MM.1S (cell line): ENCODE results near the gene CDH22.

ENCODE experiments used
- DNase-seq: peaks from one replicate; pipeline ENCODE4 v3.0.0-alpha.2; 2015
- H2AFZ ChIP-seq: fragments of 300-600 bp; sonication (generic); 2 replicates; pipeline ENCODE4 v1.6.0; 2016; ENCODE audit warnings: antibody characterized with exemption, low read length
- H3F3A ChIP-seq: fragments of 300-600 bp; sonication (generic); 2 replicates; pipeline ENCODE4 v1.6.1; 2016; ENCODE audit warnings: mild to moderate bottlenecking, antibody characterized with exemption, low read length, moderate library complexity, mixed read lengths; ENCODE audit not compliant: insufficient read depth
- H3K27ac ChIP-seq: fragments of 300-600 bp; sonication (generic); 2 replicates; pipeline ENCODE4 v1.5.1; 2016; ENCODE audit warnings: mild to moderate bottlenecking, low read length
- H3K27me3 ChIP-seq: fragments of 300-600 bp; sonication (generic); replicated peaks from 2 replicates; pipeline ENCODE4 v1.6.0; 2016; ENCODE audit warnings: low read length; ENCODE audit not compliant: insufficient read depth
- H3K36me3 ChIP-seq: fragments of 300-600 bp; sonication (generic); replicated peaks from 2 replicates; pipeline ENCODE4 v1.6.1; 2016; ENCODE audit warnings: mild to moderate bottlenecking, low read length, mixed read lengths; ENCODE audit not compliant: insufficient read depth
- H3K4me1 ChIP-seq: fragments of 300-600 bp; sonication (generic); 2 replicates; pipeline ENCODE4 v1.6.1; 2016; ENCODE audit warnings: low read length, mixed read lengths
- H3K4me2 ChIP-seq: fragments of 300-600 bp; sonication (generic); 2 replicates; pipeline ENCODE4 v1.6.0; 2016; ENCODE audit warnings: low read depth, low read length
- H3K4me3 ChIP-seq: fragments of 300-600 bp; sonication (generic); 2 replicates; pipeline ENCODE4 v1.5.1; 2016; ENCODE audit warnings: low read length, mixed read lengths
- H3K79me2 ChIP-seq: fragments of 300-600 bp; sonication (generic); 2 replicates; pipeline ENCODE4 v1.6.1; 2016; ENCODE audit warnings: mixed run types, low read length, mixed read lengths
- H3K9ac ChIP-seq: fragments of 300-600 bp; sonication (generic); 2 replicates; pipeline ENCODE4 v1.6.1; 2016; ENCODE audit warnings: low read length, mixed read lengths
- H3K9me2 ChIP-seq: fragments of 300-600 bp; sonication (generic); replicated peaks from 2 replicates; pipeline ENCODE4 v1.6.1; 2016; ENCODE audit warnings: mild to moderate bottlenecking, low read length, mixed read lengths; ENCODE audit not compliant: insufficient read depth
- H3K9me3 ChIP-seq: fragments of 300-600 bp; sonication (generic); replicated peaks from 2 replicates; pipeline ENCODE4 v1.6.1; 2016; ENCODE audit warnings: mild to moderate bottlenecking, low read length, mixed read lengths; ENCODE audit not compliant: insufficient read depth
- H4K20me1 ChIP-seq: fragments of 300-600 bp; sonication (generic); 2 replicates; pipeline ENCODE4 v1.6.1; 2016; ENCODE audit warnings: mild to moderate bottlenecking, low read length, moderate library complexity, mixed read lengths; ENCODE audit not compliant: insufficient read depth
- CTCF ChIP-seq: fragments of 300-600 bp; sonication (generic); IDR thresholded peaks from 2 replicates; pipeline ENCODE4 v1.5.1; 2016; ENCODE audit warnings: antibody characterized with exemption, low read length, mixed read lengths
- EZH2 ChIP-seq: fragments of 300-600 bp; sonication (generic); optimal IDR thresholded peaks from 2 replicates; pipeline ENCODE3; 2017; ENCODE audit warnings: low read depth, mild to moderate bottlenecking, antibody characterized with exemption, low read length, mixed read lengths
- EZH2phosphoT487 ChIP-seq: fragments of 300-600 bp; sonication (generic); IDR thresholded peaks from 2 replicates; pipeline ENCODE4 v1.6.1; 2018; ENCODE audit warnings: antibody characterized with exemption, low read length

CDH22 gene

GRCh38 chr20:46324960-46325703 is 16.8 kb upstream of the CDH22 start:
- no peak overlapping the region for H3K4me2 ChIP-seq
- H4K20me1 ChIP-seq, result no peaks in the 10 kb centered on the region
- no peaks in the 10 kb centered on the region for H3K79me2 ChIP-seq
- H3F3A ChIP-seq, result no peaks in the 10 kb centered on the region
- no peak overlapping the region for H3K4me3 ChIP-seq
- no peaks in the 10 kb centered on the region for H3K9me3 ChIP-seq
- H3K4me1 ChIP-seq, result no peaks in the 10 kb centered on the region
- no peak for DNase-seq
- no peak overlapping the region for H2AFZ ChIP-seq
- no peaks in the 10 kb centered on the region for H3K36me3 ChIP-seq
- peaks cover 94% of the 10 kb centered on the region for H3K27me3 ChIP-seq
- H3K9ac ChIP-seq, result no peak overlapping the region
- no peak for TF ChIP-seq EZH2
- peak; percentile 33 for TF ChIP-seq CTCF
- no peak for TF ChIP-seq EZH2phosphoT487
- H3K27ac ChIP-seq, result no peak overlapping the region
- H3K9me2 ChIP-seq, result no peaks in the 10 kb centered on the region

DNA sequence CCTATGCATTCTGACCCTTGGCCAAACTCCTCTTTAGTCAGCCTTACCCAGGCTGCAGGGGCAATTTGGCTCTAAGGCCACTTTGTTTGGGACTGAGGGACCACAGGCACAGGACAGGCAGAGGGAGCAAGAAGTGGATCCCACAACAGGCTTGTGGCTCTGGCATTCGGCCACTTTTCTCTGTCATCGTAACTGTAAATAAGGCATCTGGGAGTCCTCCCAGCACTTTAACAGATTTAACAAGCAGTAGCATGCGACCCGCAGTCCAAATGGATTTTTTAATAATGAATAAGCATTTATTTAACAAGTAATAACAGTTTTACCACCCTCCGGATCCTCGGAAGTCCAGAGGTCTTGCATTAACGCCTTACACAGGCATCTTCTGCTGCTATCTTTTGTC is 16.1 kb upstream of the CDH22 start:
- Histone ChIP-seq H3K9me3 (no peaks in the 10 kb centered on the region), H3K4me2 (no peak overlapping the region), H3K36me3 (no peaks in the 10 kb centered on the region), H3K4me1 (no peaks in the 10 kb centered on the region), H2AFZ (no peak overlapping the region), H3K79me2 (no peaks in the 10 kb centered on the region), H3K4me3 (no peak overlapping the region), H4K20me1 (no peaks in the 10 kb centered on the region), H3K27me3 (peaks cover 94% of the 10 kb centered on the region), H3F3A (no peaks in the 10 kb centered on the region), H3K27ac (no peak overlapping the region), H3K9me2 (no peaks in the 10 kb centered on the region), H3K9ac (no peak overlapping the region)
- DNase-seq, result no peak
- TF ChIP-seq EZH2 (no peak), CTCF (no peak), EZH2phosphoT487 (no peak)

DNA sequence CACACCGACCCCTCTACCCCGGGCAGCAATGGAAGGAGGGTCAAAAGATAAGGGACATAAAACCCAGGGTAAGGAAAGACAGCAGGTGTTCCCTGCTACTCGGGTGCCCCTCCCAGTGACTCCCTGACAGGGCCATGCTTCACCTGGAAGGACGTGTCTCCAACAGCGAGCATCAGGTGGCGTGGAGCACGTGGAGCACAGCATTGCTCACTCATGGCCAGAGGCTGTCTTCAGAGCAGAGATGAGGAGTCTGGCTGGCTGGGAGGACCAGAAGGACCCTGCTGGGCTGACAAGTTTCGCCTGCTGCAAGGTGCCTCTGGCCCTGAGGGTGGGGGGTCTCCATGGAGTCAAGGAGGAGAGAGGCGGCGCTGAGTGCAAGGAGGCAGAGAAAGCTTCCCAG is 15.3 kb upstream of the CDH22 start:
- Histone ChIP-seq H3K4me3 (no peak overlapping the region), H3K79me2 (no peaks in the 10 kb centered on the region), H3K27ac (no peak overlapping the region), H3K4me1 (no peaks in the 10 kb centered on the region), H3K4me2 (no peak overlapping the region), H3K9ac (no peak overlapping the region), H3K27me3 (peaks cover 94% of the 10 kb centered on the region), H3K36me3 (no peaks in the 10 kb centered on the region), H3K9me3 (no peaks in the 10 kb centered on the region), H4K20me1 (no peaks in the 10 kb centered on the region), H3K9me2 (no peaks in the 10 kb centered on the region), H2AFZ (no peak overlapping the region), H3F3A (no peaks in the 10 kb centered on the region)
- TF ChIP-seq EZH2phosphoT487, result no peak
- TF ChIP-seq EZH2, result no peak
- TF ChIP-seq CTCF, result no peak
- DNase-seq, result no peak
